GM18861 (cell line): ENCODE data around the gene CD160.
"Not testable (repeated sequence)": the region's sequence is repeated elsewhere in the genome, so short reads cannot be mapped to it uniquely, and the experiment has no call there.

Experiments used
- ATAC-seq: cut with Tn5 transposase; IDR thresholded peaks from one replicate; pipeline ENCODE4 v1.9.1; 2021; ENCODE audit not compliant: unreplicated experiment

CD160 gene

DNA sequence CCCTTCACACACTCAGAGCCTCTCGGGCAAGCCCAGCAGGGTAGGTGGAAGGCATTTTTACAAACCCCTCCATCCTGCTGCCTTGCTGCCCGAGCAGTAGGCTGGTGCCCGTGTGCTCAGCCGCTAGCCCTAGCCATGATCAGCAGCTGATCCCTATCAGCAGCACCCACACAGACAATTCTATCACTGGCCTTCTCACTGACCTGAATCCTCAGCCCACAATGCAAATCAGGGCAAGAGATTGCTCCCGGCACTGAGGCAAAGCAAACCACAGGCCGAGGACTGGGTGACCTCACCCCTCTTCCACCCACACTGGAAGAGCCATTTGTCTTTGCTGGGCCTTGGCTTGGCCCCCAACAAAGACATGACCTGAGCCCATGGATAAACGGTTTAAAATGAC lies 11.2 kb upstream of the CD160 start:
- no peak for ATAC-seq

GRCh38 chr1:145710291-145711027 lies 8.8 kb upstream of the CD160 start:
- ATAC-seq, result no peak

- no peak for ATAC-seq
Measured at GRCh38 chr1:145711213-145711651, 8.1 kb upstream of the CD160 start.

DNA sequence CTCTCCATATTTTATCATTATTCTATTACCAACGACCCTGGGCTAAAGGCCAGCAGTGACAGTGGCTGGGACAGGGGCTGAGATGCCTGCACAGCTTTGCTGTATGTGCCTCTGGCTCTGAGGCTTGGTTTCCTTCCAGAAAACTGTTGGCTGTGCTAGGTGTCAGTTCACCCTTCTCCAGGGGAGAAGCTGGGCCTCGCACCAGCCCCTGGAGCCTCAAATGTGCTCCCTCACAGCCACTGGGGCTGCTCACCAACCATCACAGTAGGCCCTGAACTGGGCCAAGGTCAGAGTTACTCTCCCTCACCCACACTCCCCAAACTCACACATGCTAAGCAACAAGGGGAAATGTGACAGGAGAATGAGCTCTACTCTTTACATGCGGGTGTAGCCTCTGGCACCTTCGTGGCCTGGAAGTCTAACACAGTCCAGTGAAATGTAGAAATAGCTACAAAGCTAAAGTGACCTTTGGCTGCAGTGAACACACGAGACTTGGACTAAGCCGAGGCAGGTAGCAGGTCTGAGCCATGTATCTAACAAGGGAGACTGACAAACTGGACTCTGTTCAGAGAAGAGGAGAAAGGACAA lies 4.7 kb upstream of the CD160 start:
- no peak for ATAC-seq

DNA sequence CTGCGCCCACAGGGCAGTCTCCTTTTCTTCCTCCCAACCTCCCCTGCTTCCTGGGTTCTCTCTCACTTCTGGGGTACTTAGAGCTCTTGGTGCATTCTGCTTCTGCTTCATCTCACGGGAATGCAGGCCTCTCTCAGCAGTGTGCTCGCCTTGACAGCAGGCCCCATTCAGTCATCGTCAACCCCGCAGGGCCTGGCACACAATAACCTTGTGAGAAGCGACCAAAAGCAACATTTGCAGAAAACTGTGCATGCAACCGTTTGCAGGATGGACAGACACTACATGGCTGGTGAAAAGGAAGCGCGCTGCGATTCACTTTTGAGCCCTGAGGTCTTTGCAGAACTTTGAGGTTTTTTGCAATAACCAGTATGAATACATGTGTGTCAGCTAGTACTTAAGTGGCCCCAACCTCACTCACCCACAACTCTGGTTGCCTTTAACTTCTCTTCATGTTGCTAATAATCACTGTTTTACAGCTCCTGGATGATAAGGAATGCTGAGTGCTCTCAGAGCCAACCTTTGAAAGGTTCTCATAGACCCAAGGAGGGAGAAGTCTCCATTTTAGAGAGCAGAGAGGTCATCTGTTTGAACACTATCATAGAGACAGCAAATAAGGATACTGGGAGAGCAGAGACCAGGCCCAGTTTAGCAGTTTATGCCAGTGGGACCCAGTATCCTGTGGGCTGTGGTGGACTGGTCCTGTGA lies 2.5 kb upstream of the CD160 start:
- ATAC-seq, result no peak

- no peak for ATAC-seq
Measured at GRCh38 chr1:145717833-145718232, 1.5 kb upstream of the CD160 start.

GRCh38 chr1:145718465-145718864 lies 834 bp upstream of the CD160 start:
- ATAC-seq, result not testable (repeated sequence)

- no peak for ATAC-seq
Measured at GRCh38 chr1:145720556-145720877, 1.2 kb downstream of the CD160 start.

DNA sequence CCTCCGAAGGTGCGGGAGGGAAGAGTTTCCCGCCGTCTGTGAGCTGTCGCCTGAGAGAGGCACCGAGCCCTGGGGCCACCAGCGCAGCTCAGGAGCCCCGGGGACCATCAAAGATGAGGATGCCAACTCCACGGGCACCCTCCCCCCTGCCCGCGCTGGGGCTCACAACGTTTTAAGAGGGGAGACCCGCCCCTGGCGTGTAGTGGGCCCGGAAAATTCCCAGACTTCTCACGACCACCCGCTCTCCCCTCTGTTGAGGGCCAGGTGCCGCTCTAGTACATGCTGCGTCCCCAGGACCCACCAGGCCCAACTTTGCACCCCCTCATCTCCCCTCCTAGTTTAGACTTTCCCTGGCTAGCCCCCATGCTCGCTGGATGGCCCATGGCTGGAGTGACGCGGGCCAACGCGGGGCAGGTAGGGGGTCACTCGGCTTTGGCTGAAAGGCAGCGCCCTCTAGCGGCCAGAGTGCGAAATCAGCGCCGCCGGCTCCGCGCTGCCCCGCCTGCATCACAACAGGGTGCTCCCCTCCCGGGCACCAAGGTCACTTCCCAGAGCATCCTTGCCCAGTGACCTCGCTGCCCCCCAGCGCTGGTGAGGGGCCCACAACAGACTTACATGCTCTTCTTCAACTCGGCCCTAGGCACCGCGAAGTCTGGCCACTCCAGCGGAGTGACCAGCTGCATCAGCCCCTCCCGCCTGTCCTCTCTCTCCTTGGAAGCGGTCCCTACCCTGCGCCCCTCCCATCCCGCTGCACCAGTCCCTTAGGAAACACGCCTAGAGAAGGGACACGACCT lies 1.8 kb downstream of the CD160 start:
- peak; percentile 49 for ATAC-seq

DNA sequence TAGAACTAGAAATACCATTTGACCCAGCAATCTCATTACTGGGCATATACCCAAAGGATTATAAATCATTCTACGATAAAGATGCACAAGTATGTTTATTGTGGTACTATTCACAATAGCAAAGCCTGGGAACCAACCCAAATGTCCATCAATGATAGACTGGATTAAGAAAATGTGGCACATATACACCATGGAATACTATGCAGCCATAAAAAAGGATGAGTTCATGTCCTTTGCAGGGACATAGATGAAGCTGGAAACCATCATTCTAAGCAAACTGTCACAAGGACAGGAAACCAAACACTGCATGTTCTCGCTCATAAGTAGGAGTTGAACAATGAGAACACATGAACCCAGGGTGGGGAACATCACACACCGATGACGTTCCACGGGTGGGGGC lies 6.9 kb downstream of the CD160 start:
- not testable (repeated sequence) for ATAC-seq

DNA sequence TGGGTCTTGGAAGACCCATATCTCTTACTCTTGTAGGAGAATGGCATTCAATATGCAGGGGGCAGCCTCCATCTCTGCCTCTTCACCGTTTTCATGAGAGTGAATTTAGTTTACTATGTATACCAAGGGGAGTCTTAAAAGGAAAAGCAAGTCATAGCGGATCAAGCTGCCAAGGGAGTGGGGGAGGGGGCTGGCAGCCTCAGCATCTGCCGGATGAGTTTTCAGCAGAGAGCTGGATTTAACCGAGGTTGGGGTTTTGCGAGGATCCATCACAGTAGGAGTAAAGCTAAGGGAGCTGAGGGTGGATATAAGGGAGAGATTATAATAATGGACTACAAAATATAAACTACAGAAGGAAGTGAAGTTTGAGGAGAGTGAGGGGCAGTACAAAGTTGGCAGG lies 9.9 kb downstream of the CD160 start:
- ATAC-seq, result no peak

DNA sequence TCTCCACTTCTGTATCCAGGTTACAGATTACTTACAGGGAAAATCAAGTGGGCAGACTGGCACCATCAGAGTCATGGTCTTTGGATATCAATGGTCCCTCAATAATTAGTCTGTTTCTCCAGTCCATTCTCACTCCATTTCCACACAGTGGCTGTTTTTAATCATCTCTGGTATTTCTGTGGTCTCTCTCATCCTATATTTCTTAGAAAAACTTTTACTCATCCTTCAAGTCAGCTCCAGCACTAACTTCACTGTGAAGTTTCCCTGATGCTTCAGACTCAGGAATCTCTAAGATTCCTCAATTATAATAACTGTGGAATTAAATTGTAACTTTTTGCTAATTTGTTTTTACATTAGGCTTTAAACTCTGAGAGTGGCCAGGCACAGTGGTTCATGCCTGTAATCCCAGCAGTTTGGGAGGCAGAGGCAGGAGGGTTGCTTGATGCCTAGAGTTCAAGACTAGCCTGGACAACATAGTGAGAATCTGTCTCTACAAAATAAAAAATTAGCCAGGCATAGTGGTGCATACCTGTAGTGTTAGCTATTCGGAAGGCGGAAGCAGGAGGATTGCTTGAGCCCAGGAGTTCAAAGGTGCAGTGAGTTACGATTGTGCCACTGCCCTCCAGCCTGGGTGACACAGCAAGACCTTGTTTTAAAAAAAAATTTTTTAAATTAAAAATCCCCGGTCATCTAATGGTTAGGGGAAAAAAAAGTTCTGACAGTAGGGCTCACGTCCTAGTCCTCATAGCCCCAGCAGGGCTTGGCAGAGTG lies 10.6 kb downstream of the CD160 start:
- ATAC-seq, result no peak

DNA sequence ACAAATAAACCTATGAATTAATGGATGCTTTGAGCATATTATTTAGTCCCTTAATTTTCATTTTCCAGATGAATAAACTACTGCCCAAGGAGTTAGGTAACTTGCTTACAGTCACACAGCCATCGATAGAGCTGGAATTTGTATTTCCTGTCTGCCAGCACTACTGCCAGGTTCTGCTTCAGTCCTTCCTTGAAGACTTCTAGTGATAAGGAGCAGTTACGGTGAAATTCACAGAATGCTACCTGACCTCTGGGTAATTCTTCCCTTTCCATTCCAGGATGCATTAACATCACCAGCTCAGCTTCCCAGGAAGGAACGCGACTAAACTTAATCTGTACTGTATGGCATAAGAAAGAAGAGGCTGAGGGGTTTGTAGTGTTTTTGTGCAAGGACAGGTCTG lies 11.2 kb downstream of the CD160 start:
- ATAC-seq, result no peak

GRCh38 chr1:145730900-145731299 lies 11.6 kb downstream of the CD160 start:
- no peak for ATAC-seq

DNA sequence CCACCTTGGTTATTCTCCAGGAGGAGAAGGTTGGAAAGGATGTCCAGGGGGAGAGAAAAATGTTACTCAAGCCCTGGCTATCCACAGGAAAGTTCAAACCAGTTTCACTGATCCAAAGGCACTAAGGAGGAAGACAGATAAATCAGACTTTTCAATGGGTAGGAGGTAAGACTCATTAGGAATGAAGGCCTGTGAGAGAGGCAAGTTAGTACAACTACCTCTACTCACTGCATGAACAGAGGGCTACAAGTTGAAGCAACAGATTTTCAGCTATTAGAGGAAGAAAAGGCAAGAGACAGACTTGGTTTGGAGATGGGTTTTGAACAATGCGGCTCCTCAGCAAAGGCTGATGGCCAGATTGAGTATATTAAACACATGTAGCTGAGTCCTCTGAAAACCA lies 16.9 kb downstream of the CD160 start:
- ATAC-seq, result no peak

- ATAC-seq, result no peak
Measured at GRCh38 chr1:145740269-145740668, 21.0 kb downstream of the CD160 start.

DNA sequence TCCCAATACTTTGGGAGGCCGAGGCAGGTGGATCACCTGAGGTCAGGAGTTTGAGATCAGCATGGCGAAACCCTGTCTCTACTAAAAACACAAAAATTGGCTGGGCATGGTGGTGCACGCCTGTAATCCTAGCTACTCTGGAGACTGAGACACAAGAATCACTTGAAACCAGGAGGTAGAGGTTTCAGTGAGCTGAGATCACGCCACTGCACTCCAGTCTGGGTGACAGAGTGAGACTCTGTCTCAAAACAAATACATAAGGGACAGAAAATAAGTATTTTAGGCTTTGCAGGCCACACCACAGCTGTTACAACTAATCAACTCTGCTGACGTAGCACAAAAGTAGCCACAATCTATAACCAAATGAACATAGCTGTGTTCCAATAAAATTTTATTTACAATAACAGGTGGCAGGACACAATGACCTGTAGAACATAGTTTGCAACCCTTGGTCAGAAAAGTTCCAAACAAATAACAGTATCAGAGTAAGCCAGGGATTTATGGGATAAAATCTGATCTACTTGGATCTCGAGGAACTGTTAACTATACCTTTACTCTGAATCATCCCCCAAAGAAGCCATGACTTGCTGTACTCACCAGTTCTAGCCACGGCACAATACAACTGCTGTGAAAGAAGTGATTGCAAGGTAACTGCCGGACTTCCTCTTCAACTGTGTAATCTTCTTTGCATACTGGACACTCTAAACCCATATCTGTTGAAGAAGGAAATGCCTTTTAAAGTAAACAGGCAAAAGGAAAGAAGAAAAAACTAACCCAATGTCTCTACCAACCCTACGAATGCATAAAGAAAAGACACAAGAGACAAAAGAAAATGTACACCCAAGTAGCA lies 28.3 kb downstream of the CD160 start:
- no peak for ATAC-seq

- no peak for ATAC-seq
Measured at GRCh38 chr1:145750426-145750825, 31.1 kb downstream of the CD160 start.

DNA sequence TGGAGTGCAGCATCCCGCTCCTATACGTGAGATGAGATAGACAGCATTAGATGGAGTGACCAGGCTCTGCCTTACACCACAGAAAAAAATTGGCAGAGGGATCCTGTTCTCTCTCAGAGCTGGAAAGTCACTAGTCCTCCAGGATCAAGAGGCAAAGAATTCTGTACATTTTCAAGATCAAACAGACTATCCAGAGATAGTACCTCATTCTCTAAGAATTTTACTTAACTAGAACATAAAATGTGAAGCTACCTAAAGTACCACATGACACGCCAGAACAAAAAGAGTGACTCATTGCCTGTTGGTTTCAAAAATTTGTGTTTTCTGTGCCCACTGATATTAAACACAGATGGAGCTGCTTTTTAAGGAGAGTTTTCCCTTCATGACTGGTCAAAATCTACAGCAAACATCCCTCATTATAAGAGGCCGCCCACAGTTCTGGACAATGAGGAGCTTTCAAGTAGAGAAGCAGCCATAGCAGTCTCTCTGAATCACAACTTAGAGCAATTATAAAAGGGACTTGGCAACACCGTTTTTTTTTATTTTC lies 32.3 kb downstream of the CD160 start:
- ATAC-seq, result no peak

DNA sequence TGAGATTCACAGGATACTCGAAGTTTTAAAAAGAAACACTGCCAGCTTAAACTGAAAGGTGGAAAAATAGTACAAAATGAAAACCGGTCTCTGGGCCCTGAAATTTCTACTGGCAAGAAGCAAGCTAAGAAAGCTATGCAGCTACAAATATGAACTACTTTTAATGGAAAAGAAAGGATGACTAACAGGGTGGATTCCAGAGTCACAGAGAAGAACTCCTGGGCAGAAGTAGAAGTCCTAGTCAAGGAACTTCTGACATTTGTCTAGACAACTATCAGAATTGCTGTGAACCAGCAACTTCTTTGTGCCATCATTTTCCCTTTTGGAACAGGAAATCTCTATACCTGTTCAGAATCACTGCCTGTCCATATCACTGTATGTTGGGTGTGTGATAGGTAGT lies 38.1 kb downstream of the CD160 start:
- ATAC-seq, result no peak
